Vagina (tissue), 2 donors: ENCODE data around the gene LITAF.

Experiments
- CTCF ChIP-seq, 3 experiments: fragments of 450-650 bp in 2 of 3; fragments of 200-600 bp in 1 of 3; sonication (generic) in 1 of 3; IDR thresholded peaks; one replicate each; pipeline ENCODE4 v1.5.1; 2017 to 2019; ENCODE audit warnings: antibody characterized with exemption in 3 of 3, mild to moderate bottlenecking in 2 of 3, moderate library complexity in 2 of 3
- POLR2A ChIP-seq, 2 donors: fragments of 450-650 bp; IDR thresholded peaks; one replicate each; pipeline ENCODE4 v1.6.1; 2017; ENCODE audit warnings: antibody characterized with exemption in 2 of 2, mild to moderate bottlenecking in 2 of 2, moderate library complexity in 2 of 2
- POLR2AphosphoS5 ChIP-seq, 2 donors: sonication (generic); formaldehyde crosslinking; IDR thresholded peaks; one replicate each; pipeline ENCODE4 v1.9.0; 2017; ENCODE audit warnings: antibody characterized with exemption in 2 of 2, mild to moderate bottlenecking in 2 of 2, low read depth in 1 of 2; ENCODE audit not compliant: insufficient read depth in 1 of 2

- no peak for TF ChIP-seq CTCF (IDR thresholded peaks at IDR 0.05)
- TF ChIP-seq POLR2A (IDR thresholded peaks at IDR 0.05), result no peak
- peak in 1 of 2 donors; percentile 63 for TF ChIP-seq POLR2AphosphoS5 (IDR thresholded peaks at IDR 0.05; ENCODE audit: insufficient read depth in 1 of 2, low read depth in 1 of 2)
These were observed 10.7 kb upstream of the LITAF start for GRCh38 chr16:11597235-11598095.
